Vagina (tissue), 2 donors: Measurements from ENCODE around the gene AGBL1.

Experiments used
- CTCF ChIP-seq, 3 experiments: fragments of 450-650 bp in 2 of 3; fragments of 200-600 bp in 1 of 3; sonication (generic) in 1 of 3; IDR thresholded peaks; one replicate each; pipeline ENCODE4 v1.5.1; 2017 to 2019; ENCODE audit warnings: antibody characterized with exemption in 3 of 3, mild to moderate bottlenecking in 2 of 3, moderate library complexity in 2 of 3
- POLR2A ChIP-seq, 2 donors: fragments of 450-650 bp; IDR thresholded peaks; one replicate each; pipeline ENCODE4 v1.6.1; 2017; ENCODE audit warnings: antibody characterized with exemption in 2 of 2, mild to moderate bottlenecking in 2 of 2, moderate library complexity in 2 of 2
- POLR2AphosphoS5 ChIP-seq, 2 donors: sonication (generic); formaldehyde crosslinking; IDR thresholded peaks; one replicate each; pipeline ENCODE4 v1.9.0; 2017; ENCODE audit warnings: antibody characterized with exemption in 2 of 2, mild to moderate bottlenecking in 2 of 2, low read depth in 1 of 2; ENCODE audit not compliant: insufficient read depth in 1 of 2

DNA sequence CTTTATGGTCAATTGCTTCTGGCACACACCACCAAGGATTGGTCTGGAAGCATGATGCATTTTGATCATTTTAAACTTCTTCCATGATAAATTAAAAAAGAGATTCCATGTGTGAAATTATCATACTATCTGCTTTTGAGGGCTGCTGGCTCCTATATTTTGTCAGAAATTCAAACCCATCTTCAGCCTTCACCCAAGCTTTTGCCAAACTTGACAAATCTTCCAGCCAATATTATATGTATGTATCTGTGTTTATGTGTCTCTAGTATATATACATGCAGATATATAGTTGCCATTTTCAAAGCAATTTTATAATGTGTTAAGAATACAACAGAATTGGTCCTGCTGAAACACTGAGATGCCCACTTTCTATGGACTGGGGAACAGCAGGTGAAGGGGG lies 275.7 kb downstream of the AGBL1 start:
- no peak for TF ChIP-seq CTCF (IDR thresholded peaks at IDR 0.05)
- no peak for TF ChIP-seq POLR2AphosphoS5 (IDR thresholded peaks at IDR 0.05; ENCODE audit: insufficient read depth in 1 of 2, low read depth in 1 of 2)
- TF ChIP-seq POLR2A (IDR thresholded peaks at IDR 0.05): no peak
